22Rv1 (cell line): Measurements from ENCODE around the gene ZNF57.

Source experiments
- ZFX ChIP-seq: fragments of 450-650 bp; IDR thresholded peaks from 2 replicates; pipeline ENCODE4 v1.6.1; 2017; ENCODE audit warnings: antibody characterized with exemption, borderline replicate concordance
- TF ChIP-seq, protein P1 (sequence below): fragments of 450-650 bp; IDR thresholded peaks from 2 replicates; pipeline ENCODE4 v1.5.1; 2017; ENCODE audit warnings: mild to moderate bottlenecking

DNA sequence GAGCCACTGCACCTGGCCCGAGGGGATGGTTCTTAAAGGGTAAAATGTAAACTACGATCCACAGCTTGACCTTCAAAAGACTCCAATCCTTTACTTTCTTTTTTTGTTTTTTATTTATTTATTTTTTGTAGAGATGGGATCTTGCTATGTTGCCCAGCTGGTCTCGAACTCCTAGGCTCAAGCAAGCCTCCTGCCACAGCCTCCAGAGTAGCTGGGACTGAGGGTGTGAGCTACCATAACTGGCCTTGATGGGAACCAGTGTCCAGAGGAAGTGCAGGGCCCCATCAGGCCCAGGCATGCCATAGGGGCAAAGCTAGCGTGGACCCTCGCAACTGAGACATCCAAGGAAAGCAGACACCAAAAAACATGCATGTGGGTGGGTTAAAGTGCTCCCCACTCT, 62.4 kb downstream of the ZNF57 start:
- TF ChIP-seq, protein P1, sequence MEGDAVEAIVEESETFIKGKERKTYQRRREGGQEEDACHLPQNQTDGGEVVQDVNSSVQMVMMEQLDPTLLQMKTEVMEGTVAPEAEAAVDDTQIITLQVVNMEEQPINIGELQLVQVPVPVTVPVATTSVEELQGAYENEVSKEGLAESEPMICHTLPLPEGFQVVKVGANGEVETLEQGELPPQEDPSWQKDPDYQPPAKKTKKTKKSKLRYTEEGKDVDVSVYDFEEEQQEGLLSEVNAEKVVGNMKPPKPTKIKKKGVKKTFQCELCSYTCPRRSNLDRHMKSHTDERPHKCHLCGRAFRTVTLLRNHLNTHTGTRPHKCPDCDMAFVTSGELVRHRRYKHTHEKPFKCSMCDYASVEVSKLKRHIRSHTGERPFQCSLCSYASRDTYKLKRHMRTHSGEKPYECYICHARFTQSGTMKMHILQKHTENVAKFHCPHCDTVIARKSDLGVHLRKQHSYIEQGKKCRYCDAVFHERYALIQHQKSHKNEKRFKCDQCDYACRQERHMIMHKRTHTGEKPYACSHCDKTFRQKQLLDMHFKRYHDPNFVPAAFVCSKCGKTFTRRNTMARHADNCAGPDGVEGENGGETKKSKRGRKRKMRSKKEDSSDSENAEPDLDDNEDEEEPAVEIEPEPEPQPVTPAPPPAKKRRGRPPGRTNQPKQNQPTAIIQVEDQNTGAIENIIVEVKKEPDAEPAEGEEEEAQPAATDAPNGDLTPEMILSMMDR = no peak
- no peak for TF ChIP-seq ZFX
